HepG2 (cell line): ENCODE measurements around the gene FNBP1L. TPM values are rescaled to one million over a fixed set of nuclear protein-coding genes. Genes with fewer than 3 reads are reported as not detected.

ENCODE experiments used
- ATAC-seq: fragments of 200-7000 bp; cut with Tn5 transposase; 3 replicates; pipeline ENCODE4 v1.9.1; 2020; ENCODE audit warnings: mild to moderate bottlenecking, moderate library complexity
- BruUV-seq: library from RNA; stranded (reverse); fragments of 400-500 nt; replicated peaks from 2 replicates; lab custom pipeline; 2021; lab: Mats Ljungman, UMichigan
- CTCF ChIA-PET: fragments of 300-600 bp; formaldehyde crosslinking; extraction: SDS; loops from one replicate; lab custom pipeline; 2021; ENCODE audit warnings: low total read pairs, inconsistent platforms, low intra/inter-chr PET ratio; lab: Yijun Ruan, JAX
- POLR2A ChIA-PET: fragments of 350-600 bp; sonication (Branson Sonifier 250); formaldehyde crosslinking; loops from one replicate; lab custom pipeline; 2020; ENCODE audit warnings: antibody characterized with exemption, inconsistent platforms; lab: Yijun Ruan, JAX
- DNase-seq: peaks from one replicate; pipeline ENCODE4 v3.0.0-alpha.2; 2015; ENCODE audit warnings: low spot score
- FAIRE-seq: peaks from 3 replicates; lab custom pipeline; 2011; peaks lifted over from hg19 to GRCh38; lab: Jason Lieb, UNC
- H2AFZ ChIP-seq: one replicate; pipeline ENCODE4 v1.6.1; 2011; ENCODE audit warnings: low read length, inconsistent platforms
- H3K27ac ChIP-seq: fragments of 300-600 bp; 3 replicates; pipeline ENCODE4 v1.8.0; 2011; ENCODE audit warnings: mixed run types, mild to moderate bottlenecking, mixed read lengths, low read length, inconsistent platforms; ENCODE audit not compliant: insufficient read depth; ENCODE audit errors: extremely low read length
- H3K27me3 ChIP-seq, 2 experiments: fragments of 200-600 bp in 1 of 2; 2 replicates in 1 of 2; 3 replicates in 1 of 2; pipeline versions ENCODE4 v1.6.0 to v1.8.0; 2011; ENCODE audit warnings: low read length in 2 of 2, mild to moderate bottlenecking in 2 of 2, moderate library complexity in 2 of 2, inconsistent platforms in 1 of 2; ENCODE audit not compliant: insufficient read depth in 2 of 2, control insufficient read depth in 1 of 2
- H3K36me3 ChIP-seq, 2 experiments: fragments of 200-600 bp in 1 of 2; replicated peaks in 1 of 2; 2 replicates in 1 of 2; 3 replicates in 1 of 2; pipeline versions ENCODE4 v1.5.1 to v1.8.0; 2011; ENCODE audit warnings: low read length in 2 of 2, inconsistent platforms in 1 of 2; ENCODE audit not compliant: insufficient read depth in 2 of 2, control insufficient read depth in 1 of 2
- H3K4me1 ChIP-seq: 2 replicates; pipeline ENCODE4 v1.5.1; 2012; ENCODE audit warnings: low read length, inconsistent platforms; ENCODE audit not compliant: insufficient read depth
- H3K4me2 ChIP-seq: 2 replicates; pipeline ENCODE4 v1.6.0; 2011; ENCODE audit warnings: low read depth, low read length, inconsistent platforms
- H3K4me3 ChIP-seq, 3 experiments: fragments of 200-600 bp in 1 of 3; sonication (generic), shearing (Covaris generic) in 1 of 3; replicated peaks in 1 of 3; 2 replicates each; pipeline ENCODE4 v1.5.1; 2011 to 2016; ENCODE audit warnings: low read length in 3 of 3, inconsistent platforms in 2 of 3, low read depth in 2 of 3, mild to moderate bottlenecking in 2 of 3, control low read depth in 1 of 3, mixed read lengths in 1 of 3; ENCODE audit not compliant: insufficient read depth in 1 of 3
- H3K79me2 ChIP-seq: one replicate; pipeline ENCODE4 v1.6.1; 2011; ENCODE audit warnings: low read length, inconsistent platforms; ENCODE audit not compliant: insufficient read depth
- H3K9ac ChIP-seq: 2 replicates; pipeline ENCODE4 v1.6.0; 2011; ENCODE audit warnings: mild to moderate bottlenecking, low read depth, low read length, inconsistent platforms; ENCODE audit not compliant: insufficient read depth
- H3K9me3 ChIP-seq: 2 replicates; pipeline ENCODE4 v1.5.1; 2012; ENCODE audit warnings: mild to moderate bottlenecking, low read length
- H4K20me1 ChIP-seq: 2 replicates; pipeline ENCODE4 v1.6.0; 2011; ENCODE audit warnings: inconsistent platforms, mild to moderate bottlenecking, low read length, moderate library complexity; ENCODE audit not compliant: insufficient read depth
- CBFB ChIP-seq: sonication (generic); formaldehyde crosslinking; IDR thresholded peaks from 2 replicates; pipeline ENCODE4 v1.4.0; 2020; ENCODE audit warnings: missing genetic modification reagents
- KDM5A ChIP-seq: fragments of 200-600 bp; sonication (generic); IDR thresholded peaks from 2 replicates; pipeline ENCODE4 v1.7.0; 2018; ENCODE audit warnings: antibody characterized with exemption, mild to moderate bottlenecking, low read length, borderline replicate concordance
- POGZ ChIP-seq: sonication (generic); formaldehyde crosslinking; IDR thresholded peaks from 2 replicates; pipeline ENCODE4 v1.4.0; 2020; ENCODE audit warnings: mild to moderate bottlenecking, missing genetic modification reagents
- TBP ChIP-seq: sonication (generic); formaldehyde crosslinking; IDR thresholded peaks from 2 replicates; pipeline ENCODE4 v1.5.0; 2020; ENCODE audit warnings: missing genetic modification reagents
- ZNF207 ChIP-seq: fragments of 450-650 bp; IDR thresholded peaks from 2 replicates; pipeline ENCODE4 v1.6.1; 2016; ENCODE audit warnings: antibody characterized with exemption, borderline replicate concordance
- ZNF24 ChIP-seq: fragments of 450-650 bp; IDR thresholded peaks from 2 replicates; pipeline ENCODE4 v1.6.1; 2017; ENCODE audit warnings: antibody characterized with exemption, mild to moderate bottlenecking
- ZNF773 ChIP-seq: sonication (generic); formaldehyde crosslinking; IDR thresholded peaks from 2 replicates; pipeline ENCODE4 v1.4.0; 2020; ENCODE audit warnings: missing genetic modification reagents, borderline replicate concordance
- WGBS: methylation state at CpG from one replicate; pipeline ENCODE4 v1.1.6; 2017; ENCODE audit warnings: low lambda C conversion rate; 5-methylcytosine and 5-hydroxymethylcytosine counted together
- in situ Hi-C: cut with HindIII; loops from 2 replicates; pipeline ENCODE4 v1.10.0; 2017; ENCODE audit warnings: low pct_unique_long_range_greater_than_20kb; ENCODE audit not compliant: extremely low pct_ligation_motif_present
- intact Hi-C: fragments of 100-400 bp; cut with micrococcal nuclease; formaldehyde crosslinking; loops from one replicate; pipeline ENCODE4 v1.10.0; 2022; ENCODE audit not compliant: unreplicated experiment
- polyA plus RNA-seq, 8 experiments: library from polyadenylated mRNA; depleted of rRNA in 3 of 8; stranded (reverse) in 7 of 8; unstranded in 1 of 8; fragments of >200 nt; fragmentation: Illumina TruSeq in 4 of 8; extraction: Trizol in 4 of 8; gene quantifications; 2 replicates each; pipeline versions ENCODE4 v1.2.1 to v1.2.3, GENCODE V29; 2011 to 2016; ENCODE audit warnings: low read depth in 4 of 8, missing spikeins in 1 of 8, mixed read lengths in 1 of 8; ENCODE audit not compliant: insufficient read depth in 1 of 8
- total RNA-seq, 5 experiments: library from RNA; depleted of rRNA; stranded (reverse); fragments of >200 nt; fragmentation: Illumina TruSeq; extraction: Trizol; gene quantifications; 2 replicates each; pipeline ENCODE4 v1.2.3, GENCODE V29; 2016; ENCODE audit warnings: low read depth in 1 of 5
- TF ChIP-seq, protein P1 (sequence below): sonication (generic); formaldehyde crosslinking; IDR thresholded peaks from 2 replicates; pipeline ENCODE4 v1.4.0; 2020; ENCODE audit warnings: missing genetic modification reagents
- TF ChIP-seq, protein P2 (sequence below): IDR thresholded peaks from 2 replicates; pipeline ENCODE4 v1.6.1; 2016; ENCODE audit warnings: low read depth

Gene FNBP1L
- total and polyA plus RNA-seq, 2 of the 13 experiments (the other 11 are each of a cell fraction or from before 2014, with no cell fraction given): 24.1 to 27.1 TPM

DNA sequence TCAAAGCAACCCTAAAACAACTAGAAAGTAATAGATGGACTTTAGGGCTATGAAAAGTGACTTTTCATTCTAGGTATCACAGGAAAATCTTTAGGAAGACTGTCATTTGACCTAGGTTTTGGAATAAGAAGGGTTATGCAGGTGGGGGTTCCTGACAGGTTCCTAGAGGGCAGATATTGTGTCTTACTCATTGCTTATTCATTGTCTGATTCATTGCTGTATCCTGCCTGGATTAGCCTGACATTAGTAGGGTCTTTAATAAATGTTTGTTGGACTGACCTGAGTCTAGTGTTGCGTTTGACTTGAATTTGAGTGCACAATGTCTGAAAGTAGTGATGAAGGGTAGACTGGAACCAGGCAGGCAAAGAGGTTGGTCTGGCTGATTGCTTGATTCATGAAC lies 6.0 kb downstream of the FNBP1L start (continued):
- TF ChIP-seq, protein P1, sequence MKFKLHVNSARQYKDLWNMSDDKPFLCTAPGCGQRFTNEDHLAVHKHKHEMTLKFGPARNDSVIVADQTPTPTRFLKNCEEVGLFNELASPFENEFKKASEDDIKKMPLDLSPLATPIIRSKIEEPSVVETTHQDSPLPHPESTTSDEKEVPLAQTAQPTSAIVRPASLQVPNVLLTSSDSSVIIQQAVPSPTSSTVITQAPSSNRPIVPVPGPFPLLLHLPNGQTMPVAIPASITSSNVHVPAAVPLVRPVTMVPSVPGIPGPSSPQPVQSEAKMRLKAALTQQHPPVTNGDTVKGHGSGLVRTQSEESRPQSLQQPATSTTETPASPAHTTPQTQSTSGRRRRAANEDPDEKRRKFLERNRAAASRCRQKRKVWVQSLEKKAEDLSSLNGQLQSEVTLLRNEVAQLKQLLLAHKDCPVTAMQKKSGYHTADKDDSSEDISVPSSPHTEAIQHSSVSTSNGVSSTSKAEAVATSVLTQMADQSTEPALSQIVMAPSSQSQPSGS (CRISPR knock-in tag): no peak
- no peak for TF ChIP-seq TBP (CRISPR knock-in tag)
- TF ChIP-seq, all 625 proteins: peak for 0

DNA sequence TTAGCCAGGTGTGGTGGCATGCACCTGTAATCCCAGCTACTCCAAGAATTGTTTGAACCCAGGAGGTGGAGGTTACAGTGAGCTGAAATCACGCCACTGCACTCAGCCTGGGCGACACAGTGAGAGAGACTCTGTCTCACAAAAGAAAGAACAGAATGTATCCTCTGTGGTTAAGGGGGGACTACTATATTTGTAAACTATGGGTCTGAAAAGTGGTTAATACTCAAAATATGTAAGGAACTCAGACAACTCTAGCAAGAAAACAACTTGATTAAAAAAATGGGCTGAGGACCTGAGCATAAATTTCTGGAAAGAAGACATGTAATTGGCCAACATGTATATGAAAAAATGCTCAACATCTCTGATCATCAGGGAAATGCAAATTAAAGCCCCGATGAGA lies 11.2 kb downstream of the FNBP1L start:
- no peak overlapping the region for H3K9ac ChIP-seq
- H3K27me3 ChIP-seq: no peaks in the 10 kb centered on the region
- peaks cover 6 to 11% of the 10 kb centered on the region in 2 experiments; a peak in 4 of 5 replicates for H3K36me3 ChIP-seq
- POLR2A ChIA-PET: no interaction called here
- intact Hi-C loops (no loop called here), in situ Hi-C loops (no loop called here)
- H3K4me1 ChIP-seq: peaks cover 18% of the 10 kb centered on the region
- H3K4me3 ChIP-seq: no peak overlapping the region
- 99% methylated on average over 3 of the region's 3 CpGs for WGBS
- no peak overlapping the region for H2AFZ ChIP-seq
- no peaks in the 10 kb centered on the region for H3K9me3 ChIP-seq
- peaks cover 26% of the 10 kb centered on the region; the same call in 1 of the 2 replicates for H4K20me1 ChIP-seq
- CTCF ChIA-PET: no interaction called here
- H3K4me2 ChIP-seq: no peak overlapping the region
- no peak for ATAC-seq
- BruUV-seq: no TSS peak
- H3K27ac ChIP-seq: no peak overlapping the region
- FAIRE-seq: no peak
- peaks cover 90% of the 10 kb centered on the region for H3K79me2 ChIP-seq
- no peak for DNase-seq
- TF ChIP-seq ZNF24 (no peak), KDM5A (no peak), CBFB (no peak), ZNF207 (no peak), POGZ (CRISPR knock-in tag) (no peak), ZNF773 (CRISPR knock-in tag) (no peak)
- TF ChIP-seq, protein P2, sequence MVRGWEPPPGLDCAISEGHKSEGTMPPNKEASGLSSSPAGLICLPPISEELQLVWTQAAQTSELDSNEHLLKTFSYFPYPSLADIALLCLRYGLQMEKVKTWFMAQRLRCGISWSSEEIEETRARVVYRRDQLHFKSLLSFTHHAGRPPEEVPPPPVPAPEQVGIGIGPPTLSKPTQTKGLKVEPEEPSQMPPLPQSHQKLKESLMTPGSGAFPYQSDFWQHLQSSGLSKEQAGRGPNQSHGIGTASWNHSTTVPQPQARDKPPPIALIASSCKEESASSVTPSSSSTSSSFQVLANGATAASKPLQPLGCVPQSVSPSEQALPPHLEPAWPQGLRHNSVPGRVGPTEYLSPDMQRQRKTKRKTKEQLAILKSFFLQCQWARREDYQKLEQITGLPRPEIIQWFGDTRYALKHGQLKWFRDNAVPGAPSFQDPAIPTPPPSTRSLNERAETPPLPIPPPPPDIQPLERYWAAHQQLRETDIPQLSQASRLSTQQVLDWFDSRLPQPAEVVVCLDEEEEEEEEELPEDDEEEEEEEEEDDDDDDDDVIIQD (CRISPR knock-in tag): no peak
